ENCODE measurements around the gene RNASEH2A.

The RNASEH2A gene

DNA sequence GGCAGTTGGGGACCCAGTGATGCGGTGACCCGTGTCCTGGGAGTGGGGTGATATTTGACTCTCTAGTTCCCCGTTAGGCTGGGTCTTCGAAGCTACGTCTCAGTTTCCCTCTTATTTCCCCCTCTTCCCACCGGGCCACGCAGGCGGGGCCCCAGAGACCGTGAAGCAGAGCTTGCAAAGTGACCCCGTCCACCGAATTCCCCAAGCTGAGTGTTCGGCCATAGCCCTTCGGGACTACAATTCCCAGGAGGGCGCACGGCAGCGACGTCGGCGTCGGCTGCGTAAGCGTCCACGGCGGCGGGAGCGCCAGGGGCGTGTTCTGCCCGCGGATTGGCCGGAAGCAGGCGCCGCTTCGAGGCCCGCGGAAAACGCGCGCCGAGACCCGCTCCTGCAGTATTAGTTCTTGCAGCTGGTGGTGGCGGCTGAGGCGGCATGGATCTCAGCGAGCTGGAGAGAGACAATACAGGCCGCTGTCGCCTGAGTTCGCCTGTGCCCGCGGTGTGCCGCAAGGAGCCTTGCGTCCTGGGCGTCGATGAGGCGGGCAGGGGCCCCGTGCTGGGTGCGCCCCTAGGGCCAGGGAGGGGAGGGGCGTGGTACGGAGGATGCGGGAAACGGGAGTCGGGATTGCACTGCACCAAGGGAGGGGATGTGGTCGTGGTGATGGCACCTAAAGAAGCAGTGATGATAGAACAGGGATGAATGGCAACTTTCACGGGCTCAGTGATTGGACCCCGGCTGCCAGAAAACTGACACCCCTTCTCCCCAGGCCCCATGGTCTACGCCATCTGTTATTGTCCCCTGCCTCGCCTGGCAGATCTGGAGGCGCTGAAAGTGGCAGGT, at the start of gene RNASEH2A:
Gene RNASEH2A (plus strand): TSS at position 343 of the 840 bp plus-strand sequence. CDS start 90 bp downstream, at position 433.
- peak within 1 kb of the TSS; percentile 75 for H3K4me3 ChIP-seq (replicated peaks; ENCODE audit: low read depth, low read length)
- TF ChIP-seq, protein P1, sequence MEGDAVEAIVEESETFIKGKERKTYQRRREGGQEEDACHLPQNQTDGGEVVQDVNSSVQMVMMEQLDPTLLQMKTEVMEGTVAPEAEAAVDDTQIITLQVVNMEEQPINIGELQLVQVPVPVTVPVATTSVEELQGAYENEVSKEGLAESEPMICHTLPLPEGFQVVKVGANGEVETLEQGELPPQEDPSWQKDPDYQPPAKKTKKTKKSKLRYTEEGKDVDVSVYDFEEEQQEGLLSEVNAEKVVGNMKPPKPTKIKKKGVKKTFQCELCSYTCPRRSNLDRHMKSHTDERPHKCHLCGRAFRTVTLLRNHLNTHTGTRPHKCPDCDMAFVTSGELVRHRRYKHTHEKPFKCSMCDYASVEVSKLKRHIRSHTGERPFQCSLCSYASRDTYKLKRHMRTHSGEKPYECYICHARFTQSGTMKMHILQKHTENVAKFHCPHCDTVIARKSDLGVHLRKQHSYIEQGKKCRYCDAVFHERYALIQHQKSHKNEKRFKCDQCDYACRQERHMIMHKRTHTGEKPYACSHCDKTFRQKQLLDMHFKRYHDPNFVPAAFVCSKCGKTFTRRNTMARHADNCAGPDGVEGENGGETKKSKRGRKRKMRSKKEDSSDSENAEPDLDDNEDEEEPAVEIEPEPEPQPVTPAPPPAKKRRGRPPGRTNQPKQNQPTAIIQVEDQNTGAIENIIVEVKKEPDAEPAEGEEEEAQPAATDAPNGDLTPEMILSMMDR (IDR thresholded peaks at IDR 0.05; ENCODE audit: low read length, missing control alignments): no peak
- peak; percentile 93 for DNase-seq (ENCODE audit: low read depth)

DNA sequence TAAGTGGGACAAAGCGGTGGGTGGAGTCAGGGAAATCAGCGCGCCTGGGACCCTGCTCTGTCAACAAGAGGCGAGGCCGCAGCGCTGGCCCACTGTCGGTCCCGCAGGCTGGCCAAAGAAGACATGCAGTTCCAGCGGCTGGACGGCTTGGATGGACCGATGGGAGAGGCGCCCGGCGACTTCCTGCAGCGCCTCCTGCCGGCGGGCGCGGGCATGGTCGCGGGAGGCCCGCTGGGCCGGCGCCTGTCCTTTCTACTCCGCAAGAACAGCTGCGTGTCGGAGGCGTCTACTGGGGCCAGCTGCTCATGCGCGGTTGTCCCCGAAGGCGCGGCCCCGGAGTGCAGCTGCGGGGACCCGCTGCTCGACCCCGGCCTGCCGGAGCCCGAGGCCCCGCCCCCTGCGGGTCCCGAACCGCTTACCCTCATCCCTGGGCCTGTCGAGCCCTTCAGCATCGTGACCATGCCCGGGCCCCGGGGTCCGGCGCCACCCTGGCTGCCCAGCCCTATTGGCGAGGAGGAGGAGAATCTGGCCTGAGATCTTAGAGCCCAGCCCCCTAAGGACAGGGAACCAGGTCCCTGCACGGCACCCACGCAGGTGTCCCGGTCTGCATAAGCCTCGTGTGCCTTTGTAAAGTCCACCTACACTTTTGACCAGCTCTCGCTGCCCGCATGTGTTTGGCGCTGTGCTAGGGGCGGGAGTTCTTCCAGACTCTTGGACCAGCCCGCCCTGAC, 48.7 kb upstream of the RNASEH2A start:
- peak; percentile 78 for DNase-seq (ENCODE audit: low read depth)
- TF ChIP-seq, protein P1 (IDR thresholded peaks at IDR 0.05; ENCODE audit: low read length, missing control alignments): peak; percentile 54

DNA sequence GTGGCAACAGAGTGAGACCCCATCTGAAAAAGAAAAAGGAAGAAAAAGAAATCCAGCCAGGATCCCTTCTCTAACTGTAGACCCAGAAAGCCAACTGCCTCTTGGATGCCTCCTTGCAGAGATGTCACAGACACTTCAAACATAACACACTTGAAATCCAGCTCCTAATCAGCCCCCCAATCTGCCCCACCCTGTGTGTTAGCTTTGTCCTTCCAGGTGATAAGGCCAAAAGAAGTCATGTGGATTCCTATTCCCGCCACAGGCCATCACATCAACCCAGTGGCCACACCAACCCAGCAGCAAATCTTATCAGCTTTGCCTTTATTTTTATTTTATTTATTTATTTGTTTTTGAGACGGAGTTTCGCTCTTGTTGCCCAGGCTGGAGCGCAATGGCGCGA, 46.7 kb upstream of the RNASEH2A start:
- DNase-seq (ENCODE audit: low read depth): no peak
- no peak overlapping the region for H3K4me3 ChIP-seq (replicated peaks; ENCODE audit: low read depth, low read length)
- TF ChIP-seq, protein P1 (IDR thresholded peaks at IDR 0.05; ENCODE audit: low read length, missing control alignments): no peak

More for the DNA sequence above, 48.7 kb upstream of the RNASEH2A start:
- peak overlapping the region; percentile 39 for H3K4me3 ChIP-seq (replicated peaks; ENCODE audit: low read depth, low read length)

DNA sequence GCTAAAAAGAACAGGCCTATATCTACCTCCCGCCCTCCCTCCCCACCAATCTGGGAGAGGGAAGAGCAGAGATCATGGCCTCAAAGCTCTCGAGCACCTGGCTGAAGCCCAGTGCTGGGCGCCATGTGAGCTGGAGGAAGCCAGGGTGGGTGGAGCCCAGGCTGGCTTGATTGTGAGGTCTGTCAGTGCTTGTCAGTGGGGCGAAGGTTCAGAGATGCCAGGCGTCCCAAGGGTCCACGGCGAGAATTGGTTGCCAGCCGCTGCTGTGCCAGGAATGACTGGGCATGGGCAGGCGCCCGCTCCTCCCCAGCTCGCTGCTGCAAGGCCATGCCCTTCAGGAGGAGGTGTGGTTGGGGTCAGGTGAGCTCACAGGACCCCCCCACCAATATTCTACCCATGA, 43.3 kb upstream of the RNASEH2A start:
- H3K4me3 ChIP-seq (replicated peaks; ENCODE audit: low read depth, low read length): no peak overlapping the region
- DNase-seq (ENCODE audit: low read depth): no peak
- TF ChIP-seq, protein P1 (IDR thresholded peaks at IDR 0.05; ENCODE audit: low read length, missing control alignments): no peak

DNA sequence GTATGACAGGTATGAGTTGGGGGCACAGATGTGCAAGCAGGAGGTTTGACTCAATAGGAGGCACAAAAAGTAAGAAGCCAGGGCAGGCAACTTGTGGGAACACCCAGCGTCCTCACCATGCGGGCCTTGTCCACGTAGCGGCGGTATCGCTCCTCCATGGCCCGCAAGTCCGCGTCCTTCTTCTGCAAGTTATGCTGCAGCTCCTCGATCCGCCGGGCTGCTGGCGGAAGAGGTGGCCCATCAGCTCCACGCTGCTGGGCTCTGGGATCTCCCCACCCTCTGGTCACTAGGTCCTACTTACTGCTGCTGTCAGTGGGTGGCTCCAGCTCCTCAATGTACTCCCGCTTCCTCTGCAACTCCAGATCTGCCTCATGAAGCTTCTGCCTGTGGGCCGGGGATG, 41.7 kb upstream of the RNASEH2A start:
- DNase-seq (ENCODE audit: low read depth): no peak
- H3K4me3 ChIP-seq (replicated peaks; ENCODE audit: low read depth, low read length): no peak overlapping the region
- TF ChIP-seq, protein P1 (IDR thresholded peaks at IDR 0.05; ENCODE audit: low read length, missing control alignments): no peak

DNA sequence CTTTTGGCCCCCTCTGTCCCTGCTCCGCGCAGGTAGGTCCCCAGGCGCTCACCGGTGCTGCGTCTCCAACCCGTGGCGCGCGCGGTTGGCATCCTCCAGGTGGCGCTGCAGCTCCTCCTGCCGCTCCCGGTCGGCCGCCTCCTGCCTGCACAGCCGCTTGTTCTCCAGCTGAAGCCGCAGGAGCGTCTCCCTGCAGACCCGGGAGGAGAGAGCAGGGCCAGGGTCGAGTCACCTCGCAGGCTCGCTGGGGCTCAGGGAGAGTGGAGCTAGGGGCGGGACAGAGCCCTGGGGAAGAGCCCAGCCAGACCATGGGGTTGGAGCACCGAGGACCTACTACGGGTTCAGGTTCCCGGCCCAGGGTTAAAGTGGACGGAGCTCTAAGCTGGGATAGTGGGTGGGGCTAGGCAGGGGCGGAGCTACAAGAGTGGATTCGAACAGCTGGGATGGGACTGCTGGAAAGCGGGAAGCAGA, 40.3 kb upstream of the RNASEH2A start:
- TF ChIP-seq, protein P1 (IDR thresholded peaks at IDR 0.05; ENCODE audit: low read length, missing control alignments): peak; percentile 69
- H3K4me3 ChIP-seq (replicated peaks; ENCODE audit: low read depth, low read length): peak overlapping the region; percentile 60
- DNase-seq (ENCODE audit: low read depth): peak; percentile 81
